Thyroid gland (tissue), 4 donors: ENCODE data around the gene CRB3. TPM values are rescaled to one million over a fixed set of nuclear protein-coding genes. Genes with fewer than 3 reads are reported as not detected.

Experiments used
- DNase-seq, 2 donors: peaks; one replicate each; pipeline ENCODE4 v3.0.0-alpha.2; 2019
- H3K27ac ChIP-seq, 3 donors: fragments of 200-600 bp; sonication (generic); 1 replicate in 2 of 3; 2 replicates in 1 of 3; pipeline ENCODE4 v1.5.1; 2016 to 2019; ENCODE audit warnings: mild to moderate bottlenecking in 1 of 3, moderate library complexity in 1 of 3
- H3K27me3 ChIP-seq: fragments of 200-600 bp; sonication (generic); one replicate; pipeline ENCODE4 v1.5.1; 2019
- H3K36me3 ChIP-seq, 2 donors: fragments of 200-600 bp; sonication (generic); one replicate each; pipeline ENCODE4 v1.5.1; 2016 to 2019
- H3K4me1 ChIP-seq, 2 donors: fragments of 200-600 bp; sonication (generic); one replicate each; pipeline ENCODE4 v1.5.1; 2017 to 2019
- H3K4me3 ChIP-seq, 3 donors: fragments of 200-600 bp; sonication (generic); replicated peaks in 1 of 3; 1 replicate in 2 of 3; 2 replicates in 1 of 3; pipeline ENCODE4 v1.5.1; 2016; ENCODE audit warnings: mild to moderate bottlenecking in 1 of 3
- H3K9me3 ChIP-seq: fragments of 200-600 bp; sonication (generic); one replicate; pipeline ENCODE4 v1.5.1; 2017
- POLR2A ChIP-seq, 2 donors: fragments of 450-650 bp; IDR thresholded peaks; one replicate each; pipeline ENCODE4 v1.6.1; 2017; ENCODE audit warnings: antibody characterized with exemption in 2 of 2, mild to moderate bottlenecking in 2 of 2, moderate library complexity in 1 of 2
- WGBS, 2 donors: methylation state at CpG; one replicate each; pipeline ENCODE4 v1.1.5; 2017; 5-methylcytosine and 5-hydroxymethylcytosine counted together
- intact Hi-C: fragments of 100-400 bp; cut with DNase I; formaldehyde crosslinking; loops from one replicate; pipeline ENCODE4 v1.15.1; 2023
- total RNA-seq, 4 donors: library from RNA; depleted of rRNA; stranded (reverse); fragments of >200 nt; gene quantifications; one replicate each; pipeline ENCODE4 v1.2.3, GENCODE V29; 2016
- TF ChIP-seq, protein P1 (sequence below), 6 experiments: fragments of 200-600 bp in 3 of 6; fragments of 450-650 bp in 3 of 6; sonication (generic) in 3 of 6; IDR thresholded peaks; one replicate each; pipeline ENCODE4 v1.5.1; 2016 to 2019; ENCODE audit warnings: antibody characterized with exemption in 6 of 6, mild to moderate bottlenecking in 2 of 6, inconsistent platforms in 1 of 6, moderate library complexity in 1 of 6

Gene CRB3
- total RNA-seq, 4 donors from 2014 or later = 21.0 to 65.2 (median 45.3) TPM

DNA sequence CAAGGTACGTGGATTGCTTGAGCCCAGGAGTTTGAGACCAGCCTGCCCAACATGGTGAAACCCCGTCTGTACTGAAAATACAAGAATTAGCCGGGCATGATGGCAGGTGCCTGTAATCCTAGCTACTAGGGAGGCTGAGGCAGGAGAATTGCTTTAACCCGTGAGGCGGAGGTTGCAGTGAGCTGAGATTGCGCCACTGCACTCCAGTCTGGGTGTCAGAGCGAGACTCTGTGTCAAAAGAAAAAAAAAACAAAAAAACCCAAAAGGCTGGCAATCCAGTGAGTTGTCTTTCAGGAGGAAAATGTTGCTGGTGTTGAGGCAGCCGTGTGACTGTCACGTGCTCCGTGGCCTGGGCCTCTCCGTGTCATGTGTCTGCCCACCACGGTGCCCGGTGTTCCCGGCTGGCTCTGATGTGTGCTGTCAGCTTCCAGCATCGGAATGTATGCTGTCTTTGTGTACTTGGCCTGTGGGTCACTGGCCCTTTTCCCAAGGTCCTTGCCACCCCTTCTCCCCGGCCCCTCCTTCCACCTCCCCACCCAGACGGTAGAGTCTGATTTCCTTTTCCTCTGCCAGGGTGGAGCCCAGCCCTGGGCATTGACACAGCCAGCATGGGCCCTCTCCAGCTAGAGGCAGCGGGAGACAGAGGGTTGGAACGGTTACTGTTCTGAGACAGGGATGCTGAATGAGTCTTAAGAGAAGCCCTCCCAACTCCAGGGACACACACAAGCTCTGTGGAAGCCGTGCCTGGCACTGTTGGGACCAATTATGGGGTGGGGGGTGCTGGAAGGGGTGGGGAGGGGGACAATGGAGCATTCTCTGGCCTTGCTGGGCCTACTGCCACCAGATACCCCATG, 45.3 kb downstream of the CRB3 start:
- TF ChIP-seq POLR2A (IDR thresholded peaks at IDR 0.05) = no peak
- TF ChIP-seq, protein P1, sequence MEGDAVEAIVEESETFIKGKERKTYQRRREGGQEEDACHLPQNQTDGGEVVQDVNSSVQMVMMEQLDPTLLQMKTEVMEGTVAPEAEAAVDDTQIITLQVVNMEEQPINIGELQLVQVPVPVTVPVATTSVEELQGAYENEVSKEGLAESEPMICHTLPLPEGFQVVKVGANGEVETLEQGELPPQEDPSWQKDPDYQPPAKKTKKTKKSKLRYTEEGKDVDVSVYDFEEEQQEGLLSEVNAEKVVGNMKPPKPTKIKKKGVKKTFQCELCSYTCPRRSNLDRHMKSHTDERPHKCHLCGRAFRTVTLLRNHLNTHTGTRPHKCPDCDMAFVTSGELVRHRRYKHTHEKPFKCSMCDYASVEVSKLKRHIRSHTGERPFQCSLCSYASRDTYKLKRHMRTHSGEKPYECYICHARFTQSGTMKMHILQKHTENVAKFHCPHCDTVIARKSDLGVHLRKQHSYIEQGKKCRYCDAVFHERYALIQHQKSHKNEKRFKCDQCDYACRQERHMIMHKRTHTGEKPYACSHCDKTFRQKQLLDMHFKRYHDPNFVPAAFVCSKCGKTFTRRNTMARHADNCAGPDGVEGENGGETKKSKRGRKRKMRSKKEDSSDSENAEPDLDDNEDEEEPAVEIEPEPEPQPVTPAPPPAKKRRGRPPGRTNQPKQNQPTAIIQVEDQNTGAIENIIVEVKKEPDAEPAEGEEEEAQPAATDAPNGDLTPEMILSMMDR (IDR thresholded peaks at IDR 0.05) = no peak
- intact Hi-C loops = no loop called here

DNA sequence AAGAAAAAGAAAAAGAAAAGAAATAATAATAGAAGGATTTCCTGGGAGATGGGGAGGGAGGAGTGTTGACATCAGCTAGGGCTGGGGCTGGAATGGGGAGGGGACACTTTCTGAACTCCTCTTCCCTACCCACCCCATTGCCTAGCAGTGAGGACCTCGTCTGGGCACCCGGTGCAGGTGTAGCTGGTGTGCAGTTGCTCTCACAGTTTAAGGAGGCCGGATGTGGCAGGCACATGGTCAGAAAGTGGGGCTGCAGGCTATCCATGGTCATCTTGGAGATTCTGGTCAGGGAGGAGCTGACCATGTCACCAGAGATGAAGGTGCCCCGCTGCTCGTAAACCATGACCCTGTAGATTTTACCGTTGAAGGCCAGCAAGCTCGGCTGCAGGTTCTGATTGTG, 46.5 kb downstream of the CRB3 start:
- WGBS, 2 donors = 82 to 87% methylated on average over 7 of the region's 7 CpGs
- TF ChIP-seq, protein P1 (IDR thresholded peaks at IDR 0.05) = no peak
- TF ChIP-seq POLR2A (IDR thresholded peaks at IDR 0.05) = no peak
- no peaks in the 10 kb centered on the region for H3K9me3 ChIP-seq
- H3K36me3 ChIP-seq = no peaks in the 10 kb centered on the region
- no peaks in the 10 kb centered on the region for H3K27me3 ChIP-seq
- DNase-seq = no peak
- intact Hi-C loops = no loop called here
- H3K27ac ChIP-seq = no peak overlapping the region
- no peaks in the 10 kb centered on the region for H3K4me1 ChIP-seq
- no peak overlapping the region for H3K4me3 ChIP-seq

More for the DNA sequence above, 45.3 kb downstream of the CRB3 start:
- no peak for DNase-seq
- no peak overlapping the region for H3K4me3 ChIP-seq
- H3K27ac ChIP-seq = no peak overlapping the region
- H3K9me3 ChIP-seq = no peaks in the 10 kb centered on the region
- no peaks in the 10 kb centered on the region for H3K4me1 ChIP-seq
- no peaks in the 10 kb centered on the region for H3K36me3 ChIP-seq
- WGBS, 2 donors = 71 to 73% methylated on average over 19 to 20 of the region's 20 CpGs
- H3K27me3 ChIP-seq = no peaks in the 10 kb centered on the region

DNA sequence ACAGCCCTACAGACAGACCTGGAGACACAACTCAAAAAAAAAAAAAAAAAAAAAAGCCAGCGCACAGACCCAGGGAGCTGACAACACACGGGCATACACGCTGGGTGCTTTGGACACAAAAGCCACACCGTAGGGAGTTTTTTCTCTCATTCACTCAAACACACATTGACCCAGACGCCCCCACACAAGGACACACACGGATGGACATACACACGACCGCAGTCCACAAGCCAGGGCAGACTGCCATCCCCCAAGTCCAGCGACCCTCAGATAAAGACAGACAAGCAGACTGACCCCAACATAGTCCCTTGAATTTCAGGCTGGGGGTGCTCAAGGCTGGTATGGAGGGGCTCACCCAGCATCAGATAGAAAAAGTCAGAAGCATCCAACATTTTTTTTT, 50.0 kb downstream of the CRB3 start:
- intact Hi-C loops = no loop called here
- Histone ChIP-seq H3K4me1 (peaks cover 0 to 3% of the 10 kb centered on the region in 2 donors), H3K4me3 (no peak overlapping the region), H3K36me3 (no peaks in the 10 kb centered on the region), H3K9me3 (no peaks in the 10 kb centered on the region), H3K27me3 (no peaks in the 10 kb centered on the region), H3K27ac (no peak overlapping the region)
- no peak for DNase-seq
- no peak for TF ChIP-seq POLR2A (IDR thresholded peaks at IDR 0.05)
- TF ChIP-seq, protein P1 (IDR thresholded peaks at IDR 0.05) = no peak
- WGBS, 2 donors = 69 to 70% methylated on average over 9 of the region's 9 CpGs

DNA sequence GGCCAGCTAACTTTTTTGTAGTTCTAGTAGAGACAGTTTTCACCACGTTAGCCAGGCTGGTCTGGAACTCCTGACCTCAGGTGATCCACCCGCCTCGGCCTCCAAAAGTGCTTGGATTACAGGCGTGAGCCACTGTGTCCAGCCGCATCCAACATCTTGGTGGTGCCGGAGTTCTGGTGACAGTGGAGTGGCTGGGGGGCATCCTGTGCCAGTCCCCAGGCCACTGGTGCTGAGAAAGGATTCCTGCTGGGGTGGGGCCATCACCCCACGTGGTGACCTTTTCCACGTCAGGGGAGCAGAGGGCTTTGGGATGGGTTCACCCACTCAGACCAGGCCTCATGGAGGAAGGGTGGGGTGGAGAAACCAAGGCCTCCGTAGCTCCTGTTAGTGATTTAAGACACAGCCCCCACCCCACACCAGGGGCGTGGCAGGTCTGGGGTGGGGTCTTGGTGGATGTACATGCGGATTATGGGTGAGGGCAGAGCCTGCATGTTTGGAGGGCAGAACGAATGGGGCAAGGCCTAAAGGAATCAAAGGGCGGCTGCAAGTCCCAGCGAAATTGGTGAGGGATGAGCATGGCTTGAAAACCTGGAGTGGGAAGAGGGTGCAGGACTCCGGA, 51.0 kb downstream of the CRB3 start:
- WGBS, 2 donors = 89 to 95% methylated on average over 11 to 13 of the region's 15 CpGs
- intact Hi-C loops = loop anchor here (5.0 kb wide), 1 partner anchor 117 kb away; no protein-coding TSS in a partner anchor
- TF ChIP-seq, protein P1 (IDR thresholded peaks at IDR 0.05) = no peak
- no peak for TF ChIP-seq POLR2A (IDR thresholded peaks at IDR 0.05)

More for the DNA sequence above, 51.0 kb downstream of the CRB3 start:
- H3K36me3 ChIP-seq = no peaks in the 10 kb centered on the region
- H3K9me3 ChIP-seq = no peaks in the 10 kb centered on the region
- H3K4me1 ChIP-seq = peaks cover 0 to 3% of the 10 kb centered on the region in 2 donors
- no peaks in the 10 kb centered on the region for H3K27me3 ChIP-seq
- H3K27ac ChIP-seq = no peak overlapping the region
- DNase-seq = no peak
- H3K4me3 ChIP-seq = no peak overlapping the region
